GM12875 (cell line): Measurements from ENCODE around the gene RASA4B.
A peak's percentile ranks its signal among the peaks of the same experiment; 100 is the strongest.

Experiments
- H3K4me3 ChIP-seq: one replicate; pipeline ENCODE4 v1.5.1; 2011; ENCODE audit warnings: low read depth, low read length, control low read depth
- CTCF ChIP-seq: IDR thresholded peaks from 2 replicates; pipeline ENCODE4 v1.5.1; 2011; ENCODE audit warnings: low read depth, mild to moderate bottlenecking, control low read depth, inconsistent platforms, low read length, moderate library complexity, borderline replicate concordance; ENCODE audit not compliant: insufficient read depth

RASA4B gene

GRCh38 chr7:102433219-102434038 is 84.1 kb downstream of the RASA4B start, which contains the start of gene ORAI2:
ORAI2 (plus strand) TSS chr7:102433575; CDS start chr7:102438957, 5,382 bp downstream.
- no peak for TF ChIP-seq CTCF
- peak within 1 kb of the TSS; percentile 86 for H3K4me3 ChIP-seq
